HL-60 (cell line): ENCODE data around the gene PTCHD1.

Experiments
- DNase-seq, 2 experiments: peaks; one replicate each; pipeline ENCODE4 v3.0.0-alpha.2; 2010 to 2020; ENCODE audit warnings: low read depth in 1 of 2, low spot score in 1 of 2
- H3K27ac ChIP-seq: fragments of 250-450 bp; sonication (Bioruptor Pico); replicated peaks from 2 replicates; pipeline ENCODE4 v1.5.1; 2020; ENCODE audit warnings: mild to moderate bottlenecking, moderate library complexity
- H3K27me3 ChIP-seq: fragments of 250-450 bp; sonication (Bioruptor Pico); 2 replicates; pipeline ENCODE4 v1.5.1; 2021; ENCODE audit warnings: mild to moderate bottlenecking, moderate library complexity; ENCODE audit not compliant: insufficient read depth, poor library complexity, severe bottlenecking
- H3K4me3 ChIP-seq: replicated peaks from 2 replicates; pipeline ENCODE4 v1.5.1; 2011; ENCODE audit warnings: mild to moderate bottlenecking, control low read depth, low read length; ENCODE audit not compliant: insufficient read depth
- CTCF ChIP-seq: IDR thresholded peaks from one replicate; pipeline ENCODE4 v1.5.1; 2011; ENCODE audit warnings: low read length, control low read depth, inconsistent platforms; ENCODE audit not compliant: insufficient read depth
- GABPA ChIP-seq: IDR thresholded peaks from 2 replicates; pipeline ENCODE4 v1.6.1; 2012; ENCODE audit warnings: low read depth
- POLR2AphosphoS5 ChIP-seq: IDR thresholded peaks from 2 replicates; pipeline ENCODE4 v1.6.1; 2012; ENCODE audit warnings: low read depth
- REST ChIP-seq: IDR thresholded peaks from 2 replicates; pipeline ENCODE4 v1.6.1; 2012; ENCODE audit warnings: low read depth; ENCODE audit not compliant: insufficient replicate concordance
- SPI1 ChIP-seq: IDR thresholded peaks from 2 replicates; pipeline ENCODE4 v1.6.1; 2012; ENCODE audit warnings: low read depth, mild to moderate bottlenecking, borderline replicate concordance

The PTCHD1 gene

DNA sequence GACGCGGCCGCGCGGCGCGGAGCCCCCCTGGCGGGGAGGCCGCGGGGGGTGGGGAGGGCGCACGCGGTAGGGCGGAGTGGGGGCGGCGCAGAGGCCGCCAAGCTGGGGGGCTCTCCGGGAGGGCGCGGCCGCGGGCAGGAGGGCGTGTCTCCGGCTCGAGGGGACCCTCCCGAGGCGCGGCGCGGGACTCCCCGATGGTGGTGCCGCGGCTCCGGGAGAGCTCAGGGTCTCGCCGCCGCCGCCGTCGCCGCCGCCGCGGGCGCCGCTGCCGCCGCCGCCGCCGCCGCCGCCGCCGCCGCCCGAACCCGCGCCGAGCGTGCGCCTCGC lies 165 bp upstream of the PTCHD1 start:
- TF ChIP-seq POLR2AphosphoS5: no peak
- no peak for TF ChIP-seq CTCF
- no peak for TF ChIP-seq REST
- no peak for TF ChIP-seq SPI1
- no peak for TF ChIP-seq GABPA
- Histone ChIP-seq H3K27ac (no peak overlapping the region), H3K4me3 (no peak overlapping the region), H3K27me3 (peaks cover 33% of the 10 kb centered on the region)
- no peak for DNase-seq

- no peak for TF ChIP-seq CTCF
- no peak for TF ChIP-seq SPI1
- TF ChIP-seq REST: no peak
- TF ChIP-seq POLR2AphosphoS5: no peak
- TF ChIP-seq GABPA: no peak
- H3K27ac ChIP-seq: no peak overlapping the region
- DNase-seq: no peak
- no peak overlapping the region for H3K4me3 ChIP-seq
- peaks cover 13% of the 10 kb centered on the region for H3K27me3 ChIP-seq
These were observed 3.7 kb downstream of the PTCHD1 start for GRCh38 chrX:23338334-23338733.

- no peak for DNase-seq
- no peak for TF ChIP-seq CTCF
- TF ChIP-seq POLR2AphosphoS5: no peak
These were observed 6.8 kb downstream of the PTCHD1 start for GRCh38 chrX:23341452-23341851.

GRCh38 chrX:23344238-23344903 lies 9.7 kb downstream of the PTCHD1 start:
- no peak overlapping the region for H3K4me3 ChIP-seq
- TF ChIP-seq POLR2AphosphoS5: no peak
- no peak for TF ChIP-seq GABPA
- no peak for TF ChIP-seq SPI1
- no peak for TF ChIP-seq CTCF
- TF ChIP-seq REST: no peak
- no peak for DNase-seq
- H3K27ac ChIP-seq: no peak overlapping the region
- no peaks in the 10 kb centered on the region for H3K27me3 ChIP-seq

More at GRCh38 chrX:23341452-23341851, 6.8 kb downstream of the PTCHD1 start:
- H3K4me3 ChIP-seq: no peak overlapping the region
- peaks cover 4% of the 10 kb centered on the region for H3K27me3 ChIP-seq
- no peak overlapping the region for H3K27ac ChIP-seq
